Measurements from ENCODE around the gene ZCCHC14. TPM values are rescaled to one million over a fixed set of nuclear protein-coding genes. Genes with fewer than 3 reads are reported as not detected.
A peak's percentile ranks its signal among the peaks of the same experiment; 100 is the strongest.

The ZCCHC14 gene
- total and polyA plus RNA-seq, 10 of the 15 experiments (the other 5 are each of a cell fraction or from before 2014, with no cell fraction given): 0.02 to 0.26 (median 0.05) TPM; not detected in 3

- TF ChIP-seq POLR2AphosphoS5 (IDR thresholded peaks at IDR 0.05; ENCODE audit: low read length): no peak
- 0 out of 2 replicates have a peak, but pooled peaks have one; percentile 13 for TF ChIP-seq RELB (IDR thresholded peaks at IDR 0.05; ENCODE audit: low read depth)
- peak; percentile 91 for TF ChIP-seq PAX5 (IDR thresholded peaks at IDR 0.05; ENCODE audit: borderline replicate concordance, low read depth, low read length)
- peak; percentile 99 for TF ChIP-seq RUNX3 (IDR thresholded peaks at IDR 0.05; ENCODE audit: low read length)
- peak; percentile 89 for TF ChIP-seq IKZF1 (conservative IDR thresholded peaks at IDR 0.05)
- TF ChIP-seq EED (IDR thresholded peaks at IDR 0.05; ENCODE audit: low read depth): peak; percentile 92
- no peak for TF ChIP-seq SIN3A (IDR thresholded peaks at IDR 0.05; ENCODE audit: low read depth, low read length)
- peak; percentile 33; the same call in 1 of the 2 replicates for TF ChIP-seq NBN (IDR thresholded peaks at IDR 0.05)
- peak; percentile 48 for TF ChIP-seq PKNOX1 (IDR thresholded peaks at IDR 0.05)
- TF ChIP-seq BCL11A (IDR thresholded peaks at IDR 0.05; ENCODE audit: low read depth, low read length): peak; percentile 45; the same call in 1 of the 2 replicates
- peak; percentile 18 for TF ChIP-seq SMAD1 (IDR thresholded peaks at IDR 0.05; ENCODE audit: low read depth, partially characterized antibody)
- peak; percentile 67; the same call in 1 of the 2 replicates for TF ChIP-seq NR2F1 (conservative IDR thresholded peaks at IDR 0.05)
- 0 out of 4 replicates have a peak, but pooled peaks have one; percentile 9 to 26 for TF ChIP-seq EP300 (IDR thresholded peaks at IDR 0.05; ENCODE audit: borderline replicate concordance in 1 of 2, control insufficient read depth in 1 of 2, low read depth in 2 of 2, low read length in 2 of 2)
- TF ChIP-seq BHLHE40 (IDR thresholded peaks at IDR 0.05; ENCODE audit: borderline replicate concordance in 1 of 2, low read depth in 2 of 2, low read length in 1 of 2): peak; percentile 71 to 76; a peak in 2 of 4 replicates
- peak; percentile 67 for TF ChIP-seq JUNB (IDR thresholded peaks at IDR 0.05)
- TF ChIP-seq CREB1 (IDR thresholded peaks at IDR 0.05; ENCODE audit: low read depth): peak; percentile 55
- peak; percentile 56; the same call in 1 of the 2 replicates for TF ChIP-seq FOXM1 (IDR thresholded peaks at IDR 0.05; ENCODE audit: low read depth, low read length)
- TF ChIP-seq MTA3 (IDR thresholded peaks at IDR 0.05; ENCODE audit: borderline replicate concordance, low read length): peak; percentile 86
Observed at GRCh38 chr16:87407511-87408112, 85.2 kb downstream of the ZCCHC14 start (continued).
